Thyroid gland (tissue), 4 donors: ENCODE data around the gene GATA3. TPM values are rescaled to one million over a fixed set of nuclear protein-coding genes. Genes with fewer than 3 reads are reported as not detected.
A peak's percentile ranks its signal among the peaks of the same experiment; 100 is the strongest.

Source experiments
- DNase-seq, 2 donors: peaks; one replicate each; pipeline ENCODE4 v3.0.0-alpha.2; 2019
- H3K27ac ChIP-seq, 3 donors: fragments of 200-600 bp; sonication (generic); 1 replicate in 2 of 3; 2 replicates in 1 of 3; pipeline ENCODE4 v1.5.1; 2016 to 2019; ENCODE audit warnings: mild to moderate bottlenecking in 1 of 3, moderate library complexity in 1 of 3
- H3K27me3 ChIP-seq: fragments of 200-600 bp; sonication (generic); one replicate; pipeline ENCODE4 v1.5.1; 2019
- H3K36me3 ChIP-seq, 2 donors: fragments of 200-600 bp; sonication (generic); one replicate each; pipeline ENCODE4 v1.5.1; 2016 to 2019
- H3K4me1 ChIP-seq, 2 donors: fragments of 200-600 bp; sonication (generic); one replicate each; pipeline ENCODE4 v1.5.1; 2017 to 2019
- H3K4me3 ChIP-seq, 3 donors: fragments of 200-600 bp; sonication (generic); replicated peaks in 1 of 3; 1 replicate in 2 of 3; 2 replicates in 1 of 3; pipeline ENCODE4 v1.5.1; 2016; ENCODE audit warnings: mild to moderate bottlenecking in 1 of 3
- H3K9me3 ChIP-seq: fragments of 200-600 bp; sonication (generic); one replicate; pipeline ENCODE4 v1.5.1; 2017
- CTCF ChIP-seq, 6 experiments: fragments of 200-600 bp in 3 of 6; fragments of 450-650 bp in 3 of 6; sonication (generic) in 3 of 6; IDR thresholded peaks; one replicate each; pipeline ENCODE4 v1.5.1; 2016 to 2019; ENCODE audit warnings: antibody characterized with exemption in 6 of 6, mild to moderate bottlenecking in 2 of 6, inconsistent platforms in 1 of 6, moderate library complexity in 1 of 6
- POLR2A ChIP-seq, 2 donors: fragments of 450-650 bp; IDR thresholded peaks; one replicate each; pipeline ENCODE4 v1.6.1; 2017; ENCODE audit warnings: antibody characterized with exemption in 2 of 2, mild to moderate bottlenecking in 2 of 2, moderate library complexity in 1 of 2
- WGBS, 2 donors: methylation state at CpG; one replicate each; pipeline ENCODE4 v1.1.5; 2017; 5-methylcytosine and 5-hydroxymethylcytosine counted together
- intact Hi-C: fragments of 100-400 bp; cut with DNase I; formaldehyde crosslinking; loops from one replicate; pipeline ENCODE4 v1.15.1; 2023
- total RNA-seq, 4 donors: library from RNA; depleted of rRNA; stranded (reverse); fragments of >200 nt; gene quantifications; one replicate each; pipeline ENCODE4 v1.2.3, GENCODE V29; 2016

Gene GATA3
- total RNA-seq, 4 donors from 2014 or later: 1.1 to 3.8 (median 1.9) TPM

GRCh38 chr10:8055420-8056349, 1.2 kb downstream of the GATA3 start:
- H3K27me3 ChIP-seq: peaks cover 21% of the 10 kb centered on the region
- 25 to 27% methylated on average over 48 to 53 of the region's 85 CpGs for WGBS, 2 donors
- peak overlapping the region; percentile 50 to 53 (median 53) for H3K4me3 ChIP-seq
- TF ChIP-seq POLR2A (IDR thresholded peaks at IDR 0.05) (peak in 1 of 2 donors; percentile 22), CTCF (IDR thresholded peaks at IDR 0.05) (no peak)
- H3K27ac ChIP-seq: peak overlapping the region in 2 of 3 donors; percentile 61 to 65
- H3K4me1 ChIP-seq: peaks cover 20 to 31% of the 10 kb centered on the region in 2 donors
- H3K9me3 ChIP-seq: no peaks in the 10 kb centered on the region
- intact Hi-C loops: loop anchor here (10.0 kb wide), 1 partner anchor 819 kb away; no protein-coding TSS in a partner anchor
- H3K36me3 ChIP-seq: no peaks in the 10 kb centered on the region
- DNase-seq: peak; percentile 48 to 53

DNA sequence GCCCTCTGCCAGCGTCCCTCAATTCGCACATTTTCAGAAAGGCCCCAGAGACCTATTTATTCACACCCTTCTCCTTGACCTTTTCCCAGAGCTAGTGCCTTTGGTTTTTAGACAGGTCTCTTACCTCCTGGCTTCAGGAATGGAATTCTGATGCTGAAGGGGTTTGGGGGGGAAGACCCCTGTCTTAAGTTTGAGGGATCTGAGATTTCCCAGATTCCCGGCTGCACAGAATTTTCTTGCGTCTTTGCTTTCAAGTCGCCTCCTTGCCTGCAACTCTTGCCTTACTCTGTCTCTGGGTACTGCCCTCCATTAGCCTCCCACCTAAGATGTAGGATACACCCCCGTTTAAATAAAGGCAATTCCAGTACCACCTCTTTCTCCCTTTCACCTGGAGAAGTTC, 1.9 kb downstream of the GATA3 start:
- no peak for DNase-seq
- WGBS, 2 donors: 35 to 37% methylated on average over 6 of the region's 6 CpGs
- Histone ChIP-seq H3K4me1 (peaks cover 13 to 24% of the 10 kb centered on the region in 2 donors), H3K27me3 (peaks cover 15% of the 10 kb centered on the region), H3K4me3 (peak overlapping the region; percentile 50 to 53 (median 53)), H3K9me3 (no peaks in the 10 kb centered on the region), H3K27ac (peak overlapping the region in 2 of 3 donors; percentile 61 to 65), H3K36me3 (no peaks in the 10 kb centered on the region)
- TF ChIP-seq POLR2A (IDR thresholded peaks at IDR 0.05) (no peak), CTCF (IDR thresholded peaks at IDR 0.05) (no peak)
- intact Hi-C loops: loop anchor here (10.0 kb wide), 1 partner anchor 818 kb away; no protein-coding TSS in a partner anchor

- H3K4me1 ChIP-seq: peaks cover 10 to 18% of the 10 kb centered on the region in 2 donors
- no peaks in the 10 kb centered on the region for H3K36me3 ChIP-seq
- intact Hi-C loops: loop anchor here (10.0 kb wide), 1 partner anchor 818 kb away; no protein-coding TSS in a partner anchor
- H3K27me3 ChIP-seq: peaks cover 10% of the 10 kb centered on the region
- no peak overlapping the region for H3K4me3 ChIP-seq
- WGBS, 2 donors: 34 to 54% methylated on average over 13 of the region's 13 CpGs
- DNase-seq: no peak
- H3K27ac ChIP-seq: peak overlapping the region in 1 of 3 donors; percentile 61
- no peaks in the 10 kb centered on the region for H3K9me3 ChIP-seq
- TF ChIP-seq POLR2A (IDR thresholded peaks at IDR 0.05): no peak
- no peak for TF ChIP-seq CTCF (IDR thresholded peaks at IDR 0.05)
Measured at GRCh38 chr10:8056871-8057331, 2.4 kb downstream of the GATA3 start.

DNA sequence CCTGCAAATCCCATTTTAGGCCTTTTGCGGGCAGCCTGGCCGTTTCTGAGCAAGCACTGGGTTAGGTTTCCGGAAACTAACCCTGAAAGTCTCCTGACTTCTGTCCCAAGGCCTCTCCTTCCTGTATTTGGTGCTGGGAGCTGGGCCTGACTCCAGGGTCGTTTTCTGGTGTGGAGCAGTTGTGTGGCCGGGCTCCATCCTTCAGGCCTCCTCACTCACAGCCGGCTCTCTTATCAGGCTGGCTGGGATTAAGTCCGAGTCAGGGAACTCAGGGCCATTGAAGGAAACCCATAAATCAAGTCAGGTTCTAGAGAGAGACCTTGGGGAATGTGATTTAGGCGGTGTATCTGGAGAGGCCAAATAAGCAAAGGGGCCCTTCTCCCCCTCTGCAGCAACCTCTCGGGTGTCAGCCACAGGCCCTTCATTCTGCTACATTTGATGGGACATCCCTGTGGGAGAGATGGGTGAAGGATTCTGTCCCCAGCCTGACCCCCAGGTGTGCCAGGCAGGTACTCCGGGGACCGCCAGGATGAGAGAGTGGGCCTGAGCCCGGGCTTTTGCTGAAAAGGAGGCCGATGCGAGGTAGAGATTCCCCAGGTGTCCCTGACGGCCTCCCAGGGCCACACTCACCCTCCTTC, 3.3 kb downstream of the GATA3 start:
- peaks cover 8 to 10% of the 10 kb centered on the region in 2 donors for H3K4me1 ChIP-seq
- intact Hi-C loops: loop anchor here (10.0 kb wide), 1 partner anchor 817 kb away; no protein-coding TSS in a partner anchor
- H3K27me3 ChIP-seq: peaks cover 1% of the 10 kb centered on the region
- TF ChIP-seq CTCF (IDR thresholded peaks at IDR 0.05): no peak
- no peak for TF ChIP-seq POLR2A (IDR thresholded peaks at IDR 0.05)
- H3K36me3 ChIP-seq: no peaks in the 10 kb centered on the region
- 69 to 92% methylated on average over 14 to 15 of the region's 15 CpGs for WGBS, 2 donors
- H3K4me3 ChIP-seq: no peak overlapping the region
- no peaks in the 10 kb centered on the region for H3K9me3 ChIP-seq
- peak overlapping the region in 1 of 3 donors; percentile 61 for H3K27ac ChIP-seq
- DNase-seq: no peak
